GM21526 (cell line): Measurements from ENCODE around the gene DGCR6.
"Not testable (repeated sequence)": the region's sequence is repeated elsewhere in the genome, so short reads cannot be mapped to it uniquely, and the experiment has no call there.

Source experiments
- ATAC-seq: cut with Tn5 transposase; IDR thresholded peaks from one replicate; pipeline ENCODE4 v1.9.1; 2021; ENCODE audit warnings: moderate library complexity; ENCODE audit not compliant: unreplicated experiment, low FRiP score

DGCR6 gene

GRCh38 chr22:18929459-18929858, 23.3 kb downstream of the DGCR6 start:
- no peak for ATAC-seq

GRCh38 chr22:18931905-18932652, 26.0 kb downstream of the DGCR6 start:
- ATAC-seq: no peak

DNA sequence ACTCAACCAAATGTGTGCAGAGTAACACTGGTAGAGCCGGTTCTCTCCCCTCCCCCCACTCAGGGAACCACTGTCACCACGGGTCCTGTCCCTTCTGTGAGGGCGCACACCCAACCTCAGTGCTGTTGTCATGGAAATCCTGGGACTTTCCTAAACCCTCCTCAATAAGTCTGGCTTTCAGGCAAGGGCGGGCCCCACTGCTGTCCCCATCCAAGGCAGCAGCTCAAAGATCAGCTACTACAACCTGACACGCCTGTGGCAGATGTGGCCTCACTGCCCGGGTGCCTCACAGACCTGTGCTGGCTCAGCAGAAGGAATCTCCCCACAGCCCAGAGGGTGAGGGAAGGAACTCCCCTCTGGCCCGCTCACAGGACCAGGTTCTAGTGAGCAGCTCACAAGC, 27.8 kb downstream of the DGCR6 start:
- ATAC-seq: no peak

- ATAC-seq: not testable (repeated sequence)
These were observed 28.6 kb downstream of the DGCR6 start for GRCh38 chr22:18934688-18935087.

DNA sequence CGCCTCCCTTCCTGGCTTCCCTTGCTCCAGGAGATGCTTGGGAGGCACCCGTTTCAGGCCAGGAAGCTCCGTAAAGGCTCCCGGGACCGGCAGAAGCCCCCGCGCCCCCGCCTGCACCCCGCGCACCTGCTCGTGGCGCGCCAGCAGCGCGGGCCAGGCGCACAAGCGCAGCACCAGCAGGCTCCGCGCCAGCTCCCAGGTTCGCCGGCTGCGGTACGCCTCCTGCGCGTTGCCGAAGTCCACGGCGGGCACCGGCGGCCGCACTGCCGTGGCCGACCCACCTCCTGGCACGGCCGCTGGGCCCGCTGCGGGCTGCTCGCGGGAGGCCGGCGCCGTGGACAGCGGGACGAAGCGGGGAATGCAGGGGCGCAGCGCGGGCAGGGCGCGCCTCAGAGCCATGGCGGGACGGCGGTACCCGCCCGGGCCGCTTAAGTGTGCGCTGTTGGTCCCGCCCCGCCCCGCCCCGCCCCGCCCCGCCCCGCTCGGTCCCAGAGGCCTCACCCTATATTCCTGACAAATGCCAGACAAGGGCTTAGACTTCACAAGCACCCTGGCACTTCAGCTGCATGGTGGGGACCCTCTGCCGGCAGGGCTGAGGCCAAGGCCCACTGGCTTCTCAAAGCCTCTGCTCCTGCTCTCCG, 29.9 kb downstream of the DGCR6 start, which contains the start of gene PRODH:
Gene PRODH (minus strand): TSS at position 405 of the 641 bp plus-strand sequence. CDS start 6 bp downstream, at position 399.
- ATAC-seq: no peak

- not testable (repeated sequence) for ATAC-seq
These were observed 32.6 kb downstream of the DGCR6 start for GRCh38 chr22:18938691-18939090.

DNA sequence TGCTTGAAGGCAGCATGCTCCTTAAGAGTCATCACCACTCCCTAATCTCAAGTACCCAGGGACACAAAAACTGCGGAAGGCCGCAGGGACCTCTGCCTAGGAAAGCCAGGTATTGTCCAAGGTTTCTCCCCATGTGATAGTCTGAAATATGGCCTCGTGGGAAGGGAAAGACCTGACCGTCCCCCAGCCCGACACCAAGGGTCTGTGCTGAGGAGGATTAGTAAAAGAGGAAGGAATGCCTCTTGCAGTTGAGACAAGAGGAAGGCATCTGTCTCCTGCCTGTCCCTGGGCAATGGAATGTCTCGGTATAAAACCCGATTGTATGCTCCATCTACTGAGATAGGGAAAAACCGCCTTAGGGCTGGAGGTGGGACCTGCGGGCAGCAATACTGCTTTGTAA, 41.0 kb downstream of the DGCR6 start:
- ATAC-seq: not testable (repeated sequence)

- ATAC-seq: no peak
These were observed 41.8 kb downstream of the DGCR6 start for GRCh38 chr22:18947905-18948304.

- no peak for ATAC-seq
These were observed 44.0 kb downstream of the DGCR6 start for GRCh38 chr22:18950141-18950540.

DNA sequence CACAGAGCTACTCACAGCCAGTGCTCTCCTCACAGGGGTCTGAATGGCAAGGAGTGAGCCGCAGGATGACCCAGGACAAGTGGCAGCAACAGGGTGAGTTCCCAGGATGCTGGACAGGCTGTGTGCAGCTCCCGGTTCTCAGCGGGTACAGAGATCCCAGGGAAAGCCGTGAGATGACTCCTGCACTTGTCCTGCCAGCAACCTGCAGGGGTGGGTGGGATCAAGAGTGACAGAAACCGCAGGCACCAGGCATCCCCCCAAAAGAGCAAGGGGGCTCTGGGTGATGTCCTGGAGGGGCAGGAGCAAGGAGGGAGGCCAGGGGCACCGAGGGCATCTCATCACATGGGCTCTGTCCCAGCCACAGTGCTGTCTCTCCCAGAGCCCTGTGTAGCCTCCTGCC, 45.9 kb downstream of the DGCR6 start:
- ATAC-seq: no peak

DNA sequence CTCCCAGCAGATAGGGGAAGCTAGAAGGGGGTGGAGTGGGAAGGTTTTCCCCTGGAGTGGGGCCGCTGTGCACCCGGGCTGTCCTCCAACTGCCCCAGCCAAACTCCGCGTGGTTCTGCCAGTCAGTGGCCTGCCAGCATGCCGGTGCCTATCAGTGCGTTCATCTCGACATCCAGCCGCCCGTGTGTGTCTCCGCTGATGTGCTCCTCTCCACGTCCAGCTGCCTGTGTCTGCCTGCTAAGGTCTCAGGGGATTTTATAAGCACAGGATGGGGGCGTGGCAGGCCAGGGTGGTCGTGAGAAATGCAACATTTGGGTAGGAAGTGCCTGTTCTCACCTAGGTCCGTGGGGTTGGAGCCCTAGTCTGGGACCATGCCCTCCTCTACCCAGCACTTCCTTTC, 47.0 kb downstream of the DGCR6 start:
- not testable (repeated sequence) for ATAC-seq

GRCh38 chr22:18954303-18954989, 48.3 kb downstream of the DGCR6 start:
- not testable (repeated sequence) for ATAC-seq

DNA sequence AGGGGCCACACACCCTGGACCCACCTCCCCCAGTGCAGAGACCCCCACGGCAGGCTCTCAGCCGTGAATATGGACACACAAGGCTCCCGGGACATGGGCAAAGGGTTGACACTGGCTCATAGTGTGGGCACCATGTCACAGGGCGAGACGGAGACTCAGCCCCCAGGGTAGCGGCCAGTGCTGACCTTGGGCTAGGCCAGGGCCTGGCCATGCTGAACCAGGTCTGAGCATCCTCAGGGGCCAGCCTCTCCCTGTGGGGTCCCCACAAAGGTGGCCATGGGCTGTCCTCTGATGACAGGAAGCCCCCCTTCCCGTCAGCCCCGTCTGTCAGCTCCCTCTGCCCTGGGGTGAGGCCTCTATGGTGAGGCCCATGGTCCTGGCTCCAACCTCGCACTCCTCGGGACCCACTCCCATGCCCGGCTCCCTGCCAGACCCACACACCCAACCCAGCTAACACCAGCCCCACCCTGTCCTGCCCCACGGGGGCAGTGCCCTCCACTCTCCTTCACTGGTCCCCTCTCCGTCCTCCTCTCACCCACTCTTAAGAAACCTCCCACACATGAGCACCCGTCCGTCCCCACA, 49.0 kb downstream of the DGCR6 start:
- ATAC-seq: no peak

DNA sequence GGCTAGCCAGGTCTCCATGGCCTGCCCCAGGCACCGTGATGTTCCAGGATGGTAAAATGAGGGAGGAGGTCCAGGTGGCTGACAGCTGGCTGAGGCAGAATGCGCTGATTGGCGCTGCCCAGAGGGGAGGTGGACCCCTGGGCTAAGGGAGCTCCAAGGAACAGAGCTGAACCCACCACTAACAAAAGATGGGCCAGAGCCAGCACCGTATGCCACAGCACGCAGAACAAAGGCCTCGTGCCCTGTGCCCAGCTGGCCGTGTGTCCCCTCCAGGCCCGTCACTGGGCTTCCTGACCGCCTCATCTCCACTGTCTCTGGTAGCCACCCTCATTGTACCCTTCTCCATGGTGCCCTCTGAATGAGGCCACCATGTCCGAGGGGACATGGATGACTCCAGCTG, 49.6 kb downstream of the DGCR6 start:
- ATAC-seq: no peak

DNA sequence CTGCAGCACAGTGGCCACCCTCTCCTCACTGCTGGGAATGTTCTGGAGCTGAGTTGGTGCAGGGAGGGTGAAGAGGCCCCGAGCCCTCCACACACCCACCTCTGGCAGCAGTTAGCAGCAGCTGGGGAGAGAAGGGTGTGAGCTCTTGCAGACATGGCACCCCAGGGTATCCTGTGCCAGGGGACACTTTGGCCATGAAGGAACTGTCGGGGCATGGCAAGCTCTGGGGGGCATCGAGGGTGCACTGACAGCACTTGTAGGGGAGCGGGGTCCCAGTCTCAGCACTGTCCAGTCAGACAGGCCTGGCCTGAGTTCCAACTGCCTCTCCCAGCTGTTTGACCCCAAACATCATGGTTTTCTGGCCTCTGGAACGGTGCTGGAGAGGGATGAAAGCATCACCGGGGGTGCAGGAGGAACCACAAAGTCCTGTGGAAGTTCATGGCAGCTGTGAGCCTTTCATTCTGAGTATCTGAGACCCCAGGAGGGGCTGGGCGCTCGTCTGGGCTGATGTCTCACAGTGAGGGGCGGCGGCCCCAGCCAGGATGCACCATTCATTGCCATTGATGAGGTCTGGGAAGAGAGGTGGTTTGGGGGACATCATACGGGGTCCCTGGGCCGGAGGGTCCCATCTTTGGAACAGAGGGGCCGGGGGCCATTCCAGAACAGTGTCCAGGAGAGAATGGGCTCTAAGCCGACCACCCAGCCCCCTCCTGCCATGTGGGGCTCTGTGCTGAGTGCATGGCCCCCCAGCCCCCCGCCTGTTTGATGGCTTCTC, 50.2 kb downstream of the DGCR6 start:
- not testable (repeated sequence) for ATAC-seq

- ATAC-seq: not testable (repeated sequence)
These were observed 50.8 kb downstream of the DGCR6 start for GRCh38 chr22:18956956-18957355.

DNA sequence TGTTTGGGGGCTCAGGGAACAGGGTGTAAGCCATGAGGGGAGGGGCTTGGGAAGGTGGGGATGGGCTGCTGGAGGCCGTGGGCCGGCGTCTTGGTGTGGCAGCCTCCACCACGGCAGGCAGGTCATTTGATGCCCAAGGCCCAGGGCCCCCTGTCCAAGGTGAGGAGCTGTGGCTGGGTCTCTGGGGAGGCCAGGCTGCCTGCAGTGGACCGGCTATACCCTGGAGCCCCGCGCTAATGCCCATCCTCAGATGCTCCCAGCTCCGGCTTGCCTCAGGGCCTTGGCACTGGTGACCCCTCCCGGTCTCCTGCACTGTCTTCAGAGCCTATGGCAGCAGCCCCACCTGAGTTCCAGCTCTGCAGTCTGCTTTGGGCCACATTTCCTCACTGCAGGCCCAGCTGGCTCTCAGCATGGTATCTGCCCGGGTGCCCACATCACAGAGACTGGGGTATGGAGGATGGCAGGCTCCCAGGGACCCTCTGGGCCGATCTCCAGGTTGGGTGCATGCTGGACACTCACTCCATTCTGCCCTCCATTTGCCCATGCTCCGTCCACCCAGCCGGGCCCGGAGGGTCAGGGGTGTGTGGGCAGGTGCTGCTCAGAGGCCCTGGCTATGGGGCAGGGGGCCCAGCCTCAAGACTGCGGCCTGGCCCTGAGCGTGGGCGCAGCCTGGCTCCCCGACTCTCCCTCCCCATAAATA, 51.7 kb downstream of the DGCR6 start:
- not testable (repeated sequence) for ATAC-seq

DNA sequence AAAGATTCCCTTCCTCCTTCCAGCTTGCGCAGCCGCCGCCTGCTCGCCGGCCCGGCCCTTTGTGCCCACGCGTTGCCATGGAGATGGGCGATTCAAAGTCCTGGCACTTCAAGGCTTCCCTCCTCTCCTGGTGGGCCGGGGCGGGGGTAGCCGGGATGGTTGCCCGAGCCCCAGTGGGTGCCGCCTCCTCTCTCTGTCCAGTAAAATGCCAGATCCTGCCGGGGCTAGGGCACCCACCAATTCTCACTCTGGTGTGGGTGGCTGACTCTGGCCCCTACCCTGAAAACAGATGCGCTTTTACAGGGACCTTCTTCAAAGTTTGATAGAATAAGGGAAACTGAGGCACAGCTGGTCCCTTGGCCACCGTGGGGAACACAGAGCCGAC, 52.2 kb downstream of the DGCR6 start:
- ATAC-seq: not testable (repeated sequence)

DNA sequence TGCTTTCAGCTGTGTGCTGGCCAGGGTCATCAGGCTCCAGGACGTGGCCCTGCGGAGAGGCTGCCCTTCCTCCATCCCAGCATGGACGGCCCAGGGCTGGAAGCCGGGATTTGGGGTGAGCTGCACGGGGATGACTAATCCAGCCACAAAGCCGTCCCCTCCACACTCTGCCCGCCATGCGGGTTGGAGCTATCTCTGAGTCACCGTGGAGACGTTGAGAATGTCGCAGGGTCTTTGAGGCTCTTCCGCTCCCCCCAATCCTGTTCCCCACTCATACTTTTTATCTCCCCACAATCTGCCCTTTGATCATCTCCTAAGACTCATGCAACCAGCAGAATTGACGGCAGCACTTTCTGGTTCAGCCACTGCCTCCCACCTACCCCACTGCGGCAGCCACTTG, 52.6 kb downstream of the DGCR6 start:
- not testable (repeated sequence) for ATAC-seq

DNA sequence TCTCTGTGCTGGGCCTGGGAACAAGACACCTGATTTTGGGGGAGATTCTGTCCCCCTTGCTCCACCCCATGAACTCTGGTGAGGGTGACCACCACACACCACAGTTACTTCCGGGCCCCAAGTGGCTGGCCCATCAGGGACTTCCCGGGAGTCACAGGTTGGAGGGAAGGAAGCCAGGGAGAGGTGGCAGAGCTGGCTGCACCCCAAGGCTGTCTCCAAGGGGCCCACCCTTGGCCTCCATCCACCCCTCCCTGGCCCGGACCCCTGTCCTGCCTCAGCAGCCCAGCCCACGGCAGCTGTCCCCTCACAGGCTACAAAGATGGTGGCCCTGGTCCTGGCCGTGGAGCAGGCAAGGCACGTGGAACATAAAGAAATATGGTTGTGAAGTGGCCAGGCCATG, 53.1 kb downstream of the DGCR6 start:
- not testable (repeated sequence) for ATAC-seq
